ENCODE data around the gene NELFA. TPM values are rescaled to one million over a fixed set of nuclear protein-coding genes. Genes with fewer than 3 reads are reported as not detected.

Gene NELFA
- total RNA-seq, 1 experiment from 2014 or later, result 55.0 TPM

DNA sequence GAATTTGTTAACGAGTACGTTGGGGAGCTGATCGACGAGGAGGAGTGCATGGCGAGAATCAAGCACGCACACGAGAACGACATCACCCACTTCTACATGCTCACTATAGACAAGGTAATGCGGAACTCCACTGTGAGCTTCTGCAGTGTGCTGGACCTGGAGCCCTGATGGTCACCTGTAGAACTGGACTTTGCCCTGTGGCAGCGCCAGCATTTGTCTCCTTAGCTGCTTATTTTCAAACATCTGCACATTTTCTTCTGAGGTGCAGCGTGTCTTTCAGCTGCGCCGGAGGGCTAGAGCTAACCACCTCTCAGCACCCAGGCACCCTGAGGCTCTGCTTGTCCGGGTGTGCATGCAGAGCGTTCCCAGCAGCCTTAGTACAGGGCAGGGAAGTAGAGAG lies 47.7 kb downstream of the NELFA start:
- Histone ChIP-seq H2AFZ (ENCODE audit: low read length) (no peak overlapping the region), H2BK5ac (ENCODE audit: insufficient read length, low read length) (no peak overlapping the region), H4K91ac (ENCODE audit: insufficient read length, low read depth, low read length) (no peak overlapping the region), H2BK12ac (ENCODE audit: insufficient read length, low read depth, low read length) (no peak overlapping the region), H3K56ac (ENCODE audit: insufficient read length, low read depth, low read length) (no peak overlapping the region), H3K27me3 (ENCODE audit: insufficient read depth, low read length) (no peaks in the 10 kb centered on the region), H2BK120ac (ENCODE audit: low read depth, low read length, poor library complexity, severe bottlenecking) (no peak overlapping the region), H4K20me1 (ENCODE audit: control insufficient read depth, insufficient read depth, insufficient read length) (no peaks in the 10 kb centered on the region), H4K5ac (ENCODE audit: insufficient read length, low read depth, low read length) (no peak overlapping the region), H3K18ac (ENCODE audit: insufficient read length, low read depth, low read length) (no peak overlapping the region), H3K23me2 (ENCODE audit: insufficient read length, low read depth, low read length, poor library complexity, severe bottlenecking) (no peaks in the 10 kb centered on the region), H3K4me2 (ENCODE audit: insufficient read depth, insufficient read length, low read length) (no peak overlapping the region), H3K4ac (ENCODE audit: low read depth, low read length) (no peak overlapping the region), H3K23ac (ENCODE audit: insufficient read length, low read depth, low read length) (no peak overlapping the region), H2BK15ac (ENCODE audit: low read depth, low read length) (no peak overlapping the region), H3T11ph (ENCODE audit: low read length) (no peak overlapping the region), H3K14ac (ENCODE audit: insufficient read depth, low read length) (no peak overlapping the region; the same call in 1 of the 2 replicates), H3K79me1 (ENCODE audit: insufficient read depth, low read depth, low read length, poor library complexity, severe bottlenecking) (no peaks in the 10 kb centered on the region), H2AK5ac (ENCODE audit: insufficient read length, low read length) (no peak overlapping the region), H3K79me2 (ENCODE audit: insufficient read depth, low read length) (no peaks in the 10 kb centered on the region), H3K9me3 (ENCODE audit: control insufficient read depth, low read depth, low read length) (no peaks in the 10 kb centered on the region), H2BK20ac (ENCODE audit: low read depth, low read length, poor library complexity, severe bottlenecking) (no peak overlapping the region), H4K8ac (replicated peaks; ENCODE audit: insufficient read length, low read depth, low read length) (no peak overlapping the region), H3K4me1 (ENCODE audit: insufficient read depth, low read length) (no peaks in the 10 kb centered on the region), H3K27ac (ENCODE audit: insufficient read length, low read depth, low read length) (no peak overlapping the region), H3K9ac (ENCODE audit: extremely low read depth, insufficient read length, low read length) (no peak overlapping the region)
- Mint-ChIP-seq H3K4me3 (no peak overlapping the region), H3K4me1 (peaks cover 0 to 3% of the 10 kb centered on the region in 2 experiments; a peak in 2 of 4 replicates), H3K27me3 (ENCODE audit: low read depth) (no peaks in the 10 kb centered on the region), H3K36me3 (ENCODE audit: insufficient read depth in 1 of 3, low read depth in 3 of 3) (peaks cover 35 to 90% (median 89%) of the 10 kb centered on the region in 3 experiments; a peak in 6 of 7 replicates), H3K9me3 (no peaks in the 10 kb centered on the region), H3K27ac (no peak overlapping the region)
- no peak for DNase-seq
- TF ChIP-seq, protein P1, sequence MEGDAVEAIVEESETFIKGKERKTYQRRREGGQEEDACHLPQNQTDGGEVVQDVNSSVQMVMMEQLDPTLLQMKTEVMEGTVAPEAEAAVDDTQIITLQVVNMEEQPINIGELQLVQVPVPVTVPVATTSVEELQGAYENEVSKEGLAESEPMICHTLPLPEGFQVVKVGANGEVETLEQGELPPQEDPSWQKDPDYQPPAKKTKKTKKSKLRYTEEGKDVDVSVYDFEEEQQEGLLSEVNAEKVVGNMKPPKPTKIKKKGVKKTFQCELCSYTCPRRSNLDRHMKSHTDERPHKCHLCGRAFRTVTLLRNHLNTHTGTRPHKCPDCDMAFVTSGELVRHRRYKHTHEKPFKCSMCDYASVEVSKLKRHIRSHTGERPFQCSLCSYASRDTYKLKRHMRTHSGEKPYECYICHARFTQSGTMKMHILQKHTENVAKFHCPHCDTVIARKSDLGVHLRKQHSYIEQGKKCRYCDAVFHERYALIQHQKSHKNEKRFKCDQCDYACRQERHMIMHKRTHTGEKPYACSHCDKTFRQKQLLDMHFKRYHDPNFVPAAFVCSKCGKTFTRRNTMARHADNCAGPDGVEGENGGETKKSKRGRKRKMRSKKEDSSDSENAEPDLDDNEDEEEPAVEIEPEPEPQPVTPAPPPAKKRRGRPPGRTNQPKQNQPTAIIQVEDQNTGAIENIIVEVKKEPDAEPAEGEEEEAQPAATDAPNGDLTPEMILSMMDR (conservative IDR thresholded peaks at IDR 0.05), result no peak
- WGBS (ENCODE audit: extremely low coverage, insufficient read length, low lambda C conversion rate), result no CpG with 5 or more reads among the region's 15 CpGs

All from H9 (cell line).